Body of pancreas (tissue), 4 donors: ENCODE measurements around the gene CEP97. TPM values are rescaled to one million over a fixed set of nuclear protein-coding genes. Genes with fewer than 3 reads are reported as not detected.
"Not testable (repeated sequence)": the region's sequence is repeated elsewhere in the genome, so short reads cannot be mapped to it uniquely, and the experiment has no call there.

Experiments
- ATAC-seq: fragments of 150-250 bp; one replicate; pipeline ENCODE4 v1.9.1; 2016
- DNase-seq, 4 donors: peaks; one replicate each; pipeline ENCODE4 v3.0.0-alpha.2; 2019
- H3K27ac ChIP-seq, 4 donors: fragments of 200-600 bp; sonication (generic); 1 replicate in 3 of 4; 2 replicates in 1 of 4; pipeline versions ENCODE4 v1.5.1 to v1.6.1; 2016 to 2019; ENCODE audit warnings: mild to moderate bottlenecking in 1 of 4, mixed read lengths in 1 of 4, moderate library complexity in 1 of 4
- H3K27me3 ChIP-seq, 2 donors: fragments of 200-600 bp; sonication (generic); one replicate each; pipeline ENCODE4 v1.6.0; 2016; ENCODE audit warnings: mild to moderate bottlenecking in 1 of 2
- H3K36me3 ChIP-seq, 2 donors: fragments of 200-600 bp; sonication (generic); replicated peaks in 1 of 2; 2 replicates each; pipeline ENCODE4 v1.5.1; 2016; ENCODE audit warnings: low read depth in 2 of 2; ENCODE audit not compliant: insufficient read depth in 1 of 2
- H3K4me1 ChIP-seq: fragments of 200-600 bp; sonication (generic); one replicate; pipeline ENCODE4 v1.6.0; 2016
- H3K4me3 ChIP-seq, 2 donors: fragments of 200-600 bp; sonication (generic); 1 replicate in 1 of 2; 2 replicates in 1 of 2; pipeline ENCODE4 v1.5.1; 2016 to 2019
- H3K9me3 ChIP-seq, 3 donors: fragments of 200-600 bp; sonication (generic); 1 replicate in 2 of 3; 2 replicates in 1 of 3; pipeline ENCODE4 v1.5.1; 2016
- CTCF ChIP-seq, 7 experiments: fragments of 450-650 bp in 4 of 7; fragments of 200-600 bp in 3 of 7; sonication (generic) in 3 of 7; IDR thresholded peaks; one replicate each; pipeline ENCODE4 v1.5.1; 2016 to 2019; ENCODE audit warnings: antibody characterized with exemption in 7 of 7
- POLR2A ChIP-seq, 3 donors: fragments of 450-650 bp; IDR thresholded peaks; one replicate each; pipeline ENCODE4 v1.6.1; 2016; ENCODE audit warnings: antibody characterized with exemption in 3 of 3, mild to moderate bottlenecking in 2 of 3
- WGBS, 2 donors: methylation state at CpG; one replicate each; pipeline ENCODE4 v1.1.5; 2017; 5-methylcytosine and 5-hydroxymethylcytosine counted together
- intact Hi-C: fragments of 100-400 bp; cut with DNase I; formaldehyde crosslinking; loops from one replicate; pipeline ENCODE4 v1.15.1; 2023
- total RNA-seq, 2 donors: library from RNA; depleted of rRNA; stranded (reverse); fragments of >200 nt; gene quantifications; one replicate each; pipeline ENCODE4 v1.1.0, GENCODE V29; 2016

The CEP97 gene
- total RNA-seq, 2 donors from 2014 or later: 3.3 to 3.4 TPM

GRCh38 chr3:101730839-101731238 is 6.4 kb downstream of the CEP97 start:
- Histone ChIP-seq H3K27ac (no peak overlapping the region), H3K9me3 (no peaks in the 10 kb centered on the region), H3K4me3 (no peak overlapping the region), H3K36me3 (peaks cover 0 to 9% of the 10 kb centered on the region in 2 donors), H3K27me3 (no peaks in the 10 kb centered on the region), H3K4me1 (peaks cover 2% of the 10 kb centered on the region)
- intact Hi-C loops: no loop called here
- ATAC-seq (no peak), DNase-seq (no peak)
- TF ChIP-seq POLR2A (IDR thresholded peaks at IDR 0.05) (no peak), CTCF (IDR thresholded peaks at IDR 0.05) (no peak)

DNA sequence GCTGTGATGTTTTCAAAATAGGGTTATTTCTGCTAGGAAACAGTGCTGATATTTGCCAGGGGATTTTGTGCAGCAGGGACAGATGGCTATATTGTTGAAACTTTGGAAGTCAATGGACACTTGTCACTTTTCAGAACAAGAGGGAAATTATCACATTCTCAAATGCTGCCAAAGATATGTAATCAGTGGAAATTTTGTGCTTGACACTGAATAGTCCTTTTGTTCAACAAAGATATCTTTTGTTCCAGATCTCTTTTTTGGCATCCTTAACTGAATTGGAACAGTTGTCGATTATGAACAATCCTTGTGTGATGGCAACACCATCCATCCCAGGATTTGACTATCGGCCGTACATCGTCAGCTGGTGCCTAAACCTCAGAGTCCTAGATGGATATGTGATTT is 7.8 kb downstream of the CEP97 start:
- DNase-seq (no peak), ATAC-seq (no peak)
- 76 to 92% methylated on average over 4 of the region's 4 CpGs for WGBS, 2 donors
- H3K4me1 ChIP-seq: no peaks in the 10 kb centered on the region
- no peaks in the 10 kb centered on the region for H3K9me3 ChIP-seq
- no peak overlapping the region for H3K27ac ChIP-seq
- intact Hi-C loops: no loop called here
- no peak overlapping the region for H3K4me3 ChIP-seq
- TF ChIP-seq POLR2A (IDR thresholded peaks at IDR 0.05) (no peak), CTCF (IDR thresholded peaks at IDR 0.05) (no peak)
- peaks cover 0 to 13% of the 10 kb centered on the region in 2 donors for H3K36me3 ChIP-seq
- H3K27me3 ChIP-seq: no peaks in the 10 kb centered on the region

GRCh38 chr3:101735833-101736232 is 11.4 kb downstream of the CEP97 start:
- H3K27ac ChIP-seq: no peak overlapping the region
- intact Hi-C loops: no loop called here
- DNase-seq (no peak), ATAC-seq (no peak)
- H3K36me3 ChIP-seq: peaks cover 0 to 13% of the 10 kb centered on the region in 2 donors
- no peaks in the 10 kb centered on the region for H3K9me3 ChIP-seq
- no peak for TF ChIP-seq CTCF (IDR thresholded peaks at IDR 0.05)
- TF ChIP-seq POLR2A (IDR thresholded peaks at IDR 0.05): no peak
- no peaks in the 10 kb centered on the region for H3K4me1 ChIP-seq
- no peak overlapping the region for H3K4me3 ChIP-seq
- 83 to 92% methylated on average over 2 to 10 of the region's 10 CpGs for WGBS, 2 donors
- H3K27me3 ChIP-seq: no peaks in the 10 kb centered on the region

DNA sequence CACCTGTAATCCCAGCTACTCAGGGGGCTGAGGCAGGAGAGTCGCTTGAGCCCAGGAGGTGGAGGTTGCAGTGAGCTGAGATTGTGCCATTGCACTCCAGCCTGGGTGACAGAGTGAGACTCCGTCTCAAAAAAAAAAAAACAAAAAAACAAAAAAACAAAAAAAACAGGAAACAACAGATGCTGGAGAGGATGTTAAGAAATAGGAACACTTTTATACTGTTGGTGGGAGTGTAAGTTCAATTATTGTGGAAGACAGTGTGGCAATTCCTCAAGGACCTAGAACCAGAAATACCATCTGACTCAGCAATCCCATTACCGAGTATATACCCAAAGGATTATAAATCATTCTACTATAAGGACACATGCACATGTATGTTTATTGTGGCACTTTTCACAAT is 17.5 kb downstream of the CEP97 start:
- H3K4me3 ChIP-seq, H3K36me3 ChIP-seq, H3K27ac ChIP-seq, H3K9me3 ChIP-seq, H3K27me3 ChIP-seq, intact Hi-C loops, H3K4me1 ChIP-seq, DNase-seq, ATAC-seq: not testable (repeated sequence)
- WGBS, 2 donors: 91 to 95% methylated on average over 3 of the region's 3 CpGs

GRCh38 chr3:101744811-101745210 is 20.4 kb downstream of the CEP97 start:
- no peaks in the 10 kb centered on the region for H3K4me1 ChIP-seq
- no peak for TF ChIP-seq POLR2A (IDR thresholded peaks at IDR 0.05)
- TF ChIP-seq CTCF (IDR thresholded peaks at IDR 0.05): no peak
- H3K27me3 ChIP-seq: no peaks in the 10 kb centered on the region
- H3K36me3 ChIP-seq: no peaks in the 10 kb centered on the region
- DNase-seq: no peak
- H3K9me3 ChIP-seq: no peaks in the 10 kb centered on the region
- intact Hi-C loops: no loop called here
- 31 to 90% methylated on average over 1 of the region's 1 CpG for WGBS, 2 donors
- no peak for ATAC-seq
- no peak overlapping the region for H3K4me3 ChIP-seq
- no peak overlapping the region for H3K27ac ChIP-seq

DNA sequence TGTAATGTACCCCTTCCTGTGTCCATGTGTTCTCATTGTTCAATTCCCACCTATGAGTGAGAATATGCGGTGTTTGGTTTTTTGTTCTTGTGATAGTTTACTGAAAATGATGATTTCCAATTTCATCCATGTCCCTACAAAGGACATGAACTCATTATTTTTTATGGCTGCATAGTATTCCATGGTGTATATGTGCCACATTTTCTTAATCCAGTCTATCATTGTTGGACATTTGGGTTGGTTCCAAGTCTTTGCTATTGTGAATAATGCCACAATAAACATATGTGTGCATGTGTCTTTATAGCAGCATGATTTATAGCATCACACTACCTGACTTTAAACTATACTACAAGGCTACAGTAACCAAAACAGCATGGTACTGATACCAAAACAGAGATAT is 21.5 kb downstream of the CEP97 start:
- H3K9me3 ChIP-seq, H3K36me3 ChIP-seq, intact Hi-C loops, DNase-seq, H3K27me3 ChIP-seq, H3K4me3 ChIP-seq, ATAC-seq, H3K27ac ChIP-seq, H3K4me1 ChIP-seq: not testable (repeated sequence)
- 86 to 100% methylated on average over 1 of the region's 1 CpG for WGBS, 2 donors

DNA sequence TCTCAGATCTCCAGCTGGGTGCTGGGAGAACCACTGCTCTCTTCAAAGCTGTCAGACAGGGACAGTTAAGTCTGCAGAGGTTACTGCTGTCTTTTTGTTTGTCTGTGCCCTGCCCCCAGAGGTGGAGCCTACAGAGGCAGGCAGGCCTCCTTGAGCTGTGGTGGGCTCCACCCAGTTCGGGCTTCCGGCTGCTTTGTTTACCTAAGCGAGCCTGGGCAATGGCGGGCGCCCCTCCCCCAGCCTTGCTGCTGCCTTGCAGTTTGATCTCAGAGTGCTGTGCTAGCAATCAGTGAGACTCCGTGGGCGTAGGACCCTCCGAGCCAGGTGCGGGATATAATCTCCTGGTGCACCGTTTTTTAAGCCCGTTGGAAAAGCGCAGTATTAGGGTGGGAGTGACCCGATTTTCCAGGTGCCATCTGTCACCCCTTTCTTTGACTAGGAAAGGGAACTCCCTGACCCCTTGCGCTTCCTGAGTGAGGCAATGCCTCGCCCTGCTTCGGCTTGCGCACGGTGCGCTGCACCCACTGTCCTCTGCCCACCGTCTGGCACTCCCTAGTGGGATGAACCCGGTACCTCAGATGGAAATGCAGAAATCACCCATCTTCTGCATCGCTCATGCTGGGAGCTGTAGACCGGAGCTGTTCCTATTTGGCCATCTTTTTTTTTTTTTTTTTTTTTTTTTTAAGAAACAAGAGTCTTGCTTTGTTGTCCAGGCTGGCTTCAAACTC is 29.1 kb downstream of the CEP97 start:
- intact Hi-C loops, H3K9me3 ChIP-seq, H3K27me3 ChIP-seq, H3K36me3 ChIP-seq, DNase-seq, H3K27ac ChIP-seq, H3K4me3 ChIP-seq, ATAC-seq, H3K4me1 ChIP-seq: not testable (repeated sequence)
- whole genome bisulfite sequencing, 2 donors: 96 to 99% methylated on average over 11 to 16 of the region's 23 CpGs
